GM18498 (cell line): ENCODE results near the gene SVEP1.

Source experiments
- ATAC-seq: cut with Tn5 transposase; IDR thresholded peaks from one replicate; pipeline ENCODE4 v1.9.1; 2021; ENCODE audit warnings: mild to moderate bottlenecking, moderate library complexity; ENCODE audit not compliant: unreplicated experiment

Gene SVEP1

DNA sequence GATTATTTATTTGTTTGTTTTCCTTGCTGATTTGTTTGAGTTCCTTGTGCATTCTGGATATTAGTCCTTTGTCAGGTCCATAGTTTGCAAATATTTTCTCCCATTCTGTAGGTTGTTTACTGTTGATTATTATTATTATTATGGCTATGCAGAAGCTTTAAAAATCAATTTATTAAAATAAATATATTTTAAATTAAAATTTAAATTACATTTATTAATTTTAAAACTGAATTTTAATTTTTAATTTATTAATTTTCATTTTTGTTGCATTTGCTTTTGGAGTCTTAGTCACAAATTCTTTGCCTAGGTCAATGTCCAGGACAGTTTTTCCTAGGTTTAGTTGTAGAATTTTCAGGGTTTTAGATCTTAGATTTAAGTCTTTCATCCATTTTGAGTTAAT is 50.9 kb downstream of the SVEP1 start:
- no peak for ATAC-seq

DNA sequence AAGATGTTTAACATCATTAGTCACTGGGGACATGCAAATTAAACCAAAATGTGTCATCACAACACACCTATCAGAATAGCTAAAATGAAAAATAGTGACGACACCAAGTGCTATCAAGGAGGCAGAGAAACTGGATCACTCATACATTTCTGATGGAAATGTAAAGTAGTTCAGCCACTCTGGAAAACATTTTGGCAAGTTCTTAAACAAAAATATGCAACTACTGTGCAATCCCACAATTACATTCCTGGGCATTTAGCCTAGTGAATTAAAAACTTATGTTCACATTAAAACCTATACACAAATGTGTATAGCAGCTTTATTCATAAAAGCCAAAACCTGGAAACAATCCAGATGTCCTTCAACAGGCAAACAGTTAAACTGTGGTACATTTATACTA is 53.1 kb downstream of the SVEP1 start:
- no peak for ATAC-seq

GRCh38 chr9:110521206-110521605 is 58.3 kb downstream of the SVEP1 start:
- no peak for ATAC-seq

GRCh38 chr9:110520120-110520701 is 59.3 kb downstream of the SVEP1 start:
- no peak for ATAC-seq

- ATAC-seq: no peak
Observed at GRCh38 chr9:110517483-110517882, 62.1 kb downstream of the SVEP1 start.

DNA sequence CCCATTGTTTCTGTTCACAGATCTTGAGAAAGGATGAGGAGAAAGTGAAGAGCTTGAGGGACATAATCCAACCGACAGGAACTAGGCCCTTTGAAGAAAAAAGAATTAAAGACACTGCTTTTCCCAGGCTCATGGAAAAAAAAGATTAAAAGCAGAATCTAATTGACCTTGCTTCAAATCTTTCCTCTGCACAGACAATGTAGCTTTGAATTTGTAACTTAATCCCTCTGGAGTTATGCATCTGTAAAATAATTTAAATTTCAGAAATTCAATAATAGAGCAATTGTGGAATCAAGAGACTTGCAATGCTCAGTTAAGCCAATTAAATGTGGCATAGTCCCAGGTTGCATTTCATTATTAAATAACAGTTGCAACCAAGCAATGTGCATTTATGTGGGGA is 64.6 kb downstream of the SVEP1 start:
- no peak for ATAC-seq

- no peak for ATAC-seq
Observed at GRCh38 chr9:110512817-110513216, 66.7 kb downstream of the SVEP1 start.

DNA sequence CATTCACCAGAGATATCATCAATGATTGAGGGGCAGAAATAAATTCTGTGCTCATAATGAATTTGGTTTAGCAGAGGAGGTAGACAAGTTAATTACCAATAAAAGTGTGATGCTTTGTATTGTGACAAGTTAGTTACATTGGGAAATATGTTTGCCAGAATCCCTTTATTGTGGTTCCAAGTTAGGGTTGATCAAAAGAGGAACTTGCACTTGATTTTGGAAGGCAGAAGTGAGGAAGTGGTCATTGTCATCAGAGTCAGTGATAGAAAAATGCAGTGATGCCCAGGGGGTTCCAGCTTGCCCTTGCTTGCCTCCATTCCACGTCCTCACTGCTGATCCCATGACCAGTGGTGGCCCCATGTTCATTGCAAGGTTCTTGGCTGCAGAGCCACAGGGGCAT is 69.7 kb downstream of the SVEP1 start:
- no peak for ATAC-seq

- ATAC-seq: no peak
Observed at GRCh38 chr9:110502842-110503241, 76.7 kb downstream of the SVEP1 start.

GRCh38 chr9:110499608-110500007 is 79.9 kb downstream of the SVEP1 start:
- no peak for ATAC-seq

- ATAC-seq: no peak
Observed at GRCh38 chr9:110487196-110487595, 92.3 kb downstream of the SVEP1 start.

DNA sequence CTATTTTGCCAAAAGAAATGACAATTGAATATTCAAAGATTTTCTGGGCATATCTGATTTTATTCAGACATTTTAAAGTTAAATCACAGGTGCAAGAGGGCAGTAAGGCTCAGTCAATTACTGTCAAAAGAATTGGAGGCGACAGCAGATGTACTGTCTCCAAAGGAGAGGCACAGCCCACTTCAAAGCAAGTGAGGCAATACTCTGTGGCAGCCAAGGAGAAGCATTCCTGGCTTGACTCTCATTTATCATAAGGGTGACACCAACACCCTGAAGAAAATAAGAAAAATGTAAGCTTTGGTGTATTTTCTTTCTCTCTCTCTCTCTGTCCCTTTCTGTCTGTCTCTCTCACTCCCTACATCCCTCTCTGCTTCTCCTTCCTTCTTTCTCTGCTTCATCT is 93.3 kb downstream of the SVEP1 start:
- ATAC-seq: no peak

DNA sequence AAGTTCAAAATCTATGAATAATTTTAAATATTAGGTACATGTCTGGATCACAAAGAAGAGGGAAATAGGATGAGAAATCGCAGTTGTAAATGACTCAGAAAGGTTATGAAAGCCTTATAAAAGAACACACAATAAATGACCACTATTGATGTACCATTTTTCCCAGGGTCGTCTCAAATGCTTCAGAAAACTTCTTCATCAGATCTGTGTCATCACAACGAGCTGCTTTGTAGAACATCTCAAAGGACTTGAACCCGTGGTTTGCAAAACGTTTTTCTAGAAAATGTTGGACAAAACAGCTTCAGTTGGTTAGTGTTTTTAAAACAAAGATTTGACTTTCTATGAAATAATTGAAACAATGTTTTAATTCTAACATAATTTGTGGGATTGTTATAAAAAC is 100.1 kb downstream of the SVEP1 start:
- no peak for ATAC-seq

DNA sequence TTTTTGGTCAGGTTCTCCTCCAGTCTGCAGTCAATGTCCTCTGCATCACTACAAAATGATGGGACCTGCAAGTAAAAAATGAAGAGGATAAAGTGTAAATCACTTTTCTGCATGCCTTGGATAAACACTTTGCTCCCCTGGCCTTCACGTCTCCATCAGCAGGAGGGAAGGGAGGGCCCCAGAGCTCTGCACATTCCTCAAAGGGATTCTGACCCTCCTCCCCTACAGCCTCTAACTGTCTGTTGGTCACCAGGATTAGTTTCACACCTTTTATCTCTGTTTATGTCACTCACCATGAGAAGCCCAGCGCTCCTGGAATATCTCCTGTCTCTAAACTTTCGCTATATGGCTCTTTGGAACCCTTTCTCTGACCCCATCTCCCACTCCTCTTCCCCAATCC is 103.3 kb downstream of the SVEP1 start:
- ATAC-seq: no peak

DNA sequence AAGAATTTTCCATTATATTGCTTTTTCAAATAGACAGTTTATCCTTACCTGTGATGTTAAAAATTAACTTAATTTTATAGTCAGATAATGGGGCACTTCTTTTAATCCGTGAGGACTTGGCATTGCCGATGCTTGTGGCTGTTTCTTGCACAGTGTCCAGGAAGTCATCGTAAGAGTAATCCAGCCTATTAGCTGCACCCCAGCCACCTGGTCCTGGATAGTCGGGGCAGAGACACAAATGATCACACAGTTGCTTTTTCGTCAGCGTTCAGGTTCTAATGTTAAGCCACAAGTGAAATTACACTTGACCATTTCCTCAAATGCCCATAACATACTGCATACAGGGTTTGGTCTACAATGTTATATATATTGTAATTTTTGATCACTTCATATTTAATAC is 107.4 kb downstream of the SVEP1 start:
- no peak for ATAC-seq

DNA sequence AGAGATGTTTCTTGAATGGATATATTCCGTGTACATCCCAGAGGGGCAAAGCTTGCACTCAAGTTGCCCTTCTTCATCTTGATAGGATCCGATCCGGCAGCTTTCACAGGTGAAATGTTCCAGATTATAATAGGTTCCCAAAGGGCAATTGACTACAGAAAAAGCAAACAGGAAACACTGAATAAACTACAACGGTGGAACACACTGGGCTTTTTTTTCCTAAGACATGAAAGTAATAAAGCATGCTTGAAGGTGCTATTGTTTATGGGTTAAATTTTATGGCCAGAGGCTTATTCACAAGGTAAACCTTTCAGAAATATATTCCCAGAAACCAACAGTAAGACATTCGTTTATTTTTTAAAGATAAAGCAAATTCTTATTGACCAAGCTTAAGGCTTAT is 110.6 kb downstream of the SVEP1 start:
- ATAC-seq: no peak

- ATAC-seq: no peak
Observed at GRCh38 chr9:110465190-110465589, 114.4 kb downstream of the SVEP1 start.

DNA sequence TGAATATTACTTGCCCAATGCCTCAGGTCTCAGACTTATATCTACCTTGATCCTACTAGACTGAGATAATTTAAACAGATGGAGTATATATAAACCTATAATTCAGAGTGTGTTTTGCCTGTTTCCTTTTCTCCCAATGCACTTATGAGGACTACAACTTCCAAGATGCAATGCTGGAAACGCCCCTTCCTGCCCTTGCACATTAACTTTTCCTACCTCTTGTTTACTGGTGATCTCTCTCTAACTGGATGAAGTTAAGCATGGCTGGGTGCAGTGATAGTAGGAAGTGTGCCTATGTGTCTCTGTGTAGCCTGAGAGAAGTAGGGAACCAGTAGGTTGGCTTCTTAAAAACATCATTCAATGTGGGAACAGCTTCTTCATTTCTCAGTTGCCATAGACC is 115.2 kb downstream of the SVEP1 start:
- no peak for ATAC-seq

DNA sequence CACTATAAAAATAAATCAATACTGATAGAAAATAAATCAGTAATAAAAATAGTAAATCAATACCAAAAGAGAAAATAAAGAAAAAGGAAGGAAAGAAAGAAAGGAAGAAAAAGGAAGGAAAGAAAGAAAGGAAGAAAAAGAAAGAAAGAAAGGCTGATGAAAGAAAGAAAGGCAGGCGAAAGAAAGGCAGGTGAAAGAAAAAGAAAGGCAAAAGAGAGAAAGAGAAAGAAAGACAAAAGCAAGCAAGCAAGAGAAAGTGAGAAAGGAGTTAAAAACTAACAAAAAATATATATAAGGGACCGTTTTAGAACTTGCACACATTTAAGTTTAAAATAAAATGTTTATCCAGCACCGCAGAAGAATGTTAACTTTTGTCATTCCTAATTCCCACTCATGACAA is 116.0 kb downstream of the SVEP1 start:
- ATAC-seq: no peak

DNA sequence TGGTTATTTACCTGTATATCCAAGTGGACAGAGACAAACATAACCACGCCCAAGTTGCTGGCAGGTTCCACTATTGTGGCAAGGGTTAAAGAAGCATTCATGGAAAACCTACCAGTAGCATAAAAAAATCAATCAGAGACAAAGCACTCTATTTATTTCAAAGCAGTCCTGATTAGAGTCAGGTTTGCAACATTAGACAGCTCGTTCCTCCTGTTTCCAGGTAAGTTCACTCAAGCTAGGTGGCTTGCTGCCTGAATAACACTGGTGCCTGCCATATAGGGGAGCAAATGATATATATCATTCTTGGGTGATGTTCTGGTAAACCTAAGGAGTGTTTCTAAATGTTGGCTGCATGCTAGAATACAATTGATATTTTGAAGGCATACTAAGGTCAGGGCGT is 122.3 kb downstream of the SVEP1 start:
- no peak for ATAC-seq

GRCh38 chr9:110456681-110457080 is 122.9 kb downstream of the SVEP1 start:
- ATAC-seq: no peak

GRCh38 chr9:110455860-110456259 is 123.7 kb downstream of the SVEP1 start:
- ATAC-seq: no peak

- ATAC-seq: no peak
Observed at GRCh38 chr9:110452227-110452801, 127.2 kb downstream of the SVEP1 start.
